ENCODE results near the gene SUN2.

GRCh38 chr22:38767313-38767712, 11.5 kb upstream of the SUN2 start:
- TF ChIP-seq POLR2A (IDR thresholded peaks at IDR 0.05; ENCODE audit: low read depth, low read length) (no peak), TAF1 (IDR thresholded peaks at IDR 0.05; ENCODE audit: low read depth, low read length) (no peak), POU2F2 (IDR thresholded peaks at IDR 0.05; ENCODE audit: low read depth, low read length) (no peak), POLR2AphosphoS5 (IDR thresholded peaks at IDR 0.05; ENCODE audit: low read depth, low read length) (no peak)

Measured in GM12891 (cell line).